Mucosa of rectum (tissue), 2 donors: ENCODE measurements around the gene PHLPP1.

Source experiments
- H3K27ac ChIP-seq, 2 donors: one replicate each; pipeline ENCODE4 v1.7.0; 2013; ENCODE audit warnings: inconsistent platforms in 2 of 2, low read depth in 2 of 2, low read length in 2 of 2
- H3K27me3 ChIP-seq, 2 donors: one replicate each; pipeline ENCODE4 v1.7.0; 2013; ENCODE audit warnings: low read length in 2 of 2; ENCODE audit not compliant: control insufficient read depth in 2 of 2, insufficient read depth in 2 of 2
- H3K36me3 ChIP-seq, 2 donors: one replicate each; pipeline ENCODE4 v1.7.0; 2013; ENCODE audit warnings: low read length in 2 of 2; ENCODE audit not compliant: control insufficient read depth in 2 of 2, insufficient read depth in 2 of 2
- H3K4me1 ChIP-seq, 2 donors: one replicate each; pipeline ENCODE4 v1.7.0; 2013; ENCODE audit warnings: low read length in 2 of 2, mild to moderate bottlenecking in 1 of 2; ENCODE audit not compliant: control insufficient read depth in 2 of 2, insufficient read depth in 2 of 2
- H3K4me3 ChIP-seq, 2 donors: one replicate each; pipeline ENCODE4 v1.7.0; 2013; ENCODE audit warnings: low read length in 2 of 2
- H3K9ac ChIP-seq, 2 donors: one replicate each; pipeline ENCODE4 v1.7.0; 2013; ENCODE audit warnings: low read length in 2 of 2, low read depth in 1 of 2, mild to moderate bottlenecking in 1 of 2
- H3K9me3 ChIP-seq, 2 donors: one replicate each; pipeline ENCODE4 v1.7.0; 2013; ENCODE audit warnings: low read length in 2 of 2; ENCODE audit not compliant: control insufficient read depth in 2 of 2
- donor health status: healthy.
- donor health status: Normal muscosa, but diverticular disease.

Gene PHLPP1

DNA sequence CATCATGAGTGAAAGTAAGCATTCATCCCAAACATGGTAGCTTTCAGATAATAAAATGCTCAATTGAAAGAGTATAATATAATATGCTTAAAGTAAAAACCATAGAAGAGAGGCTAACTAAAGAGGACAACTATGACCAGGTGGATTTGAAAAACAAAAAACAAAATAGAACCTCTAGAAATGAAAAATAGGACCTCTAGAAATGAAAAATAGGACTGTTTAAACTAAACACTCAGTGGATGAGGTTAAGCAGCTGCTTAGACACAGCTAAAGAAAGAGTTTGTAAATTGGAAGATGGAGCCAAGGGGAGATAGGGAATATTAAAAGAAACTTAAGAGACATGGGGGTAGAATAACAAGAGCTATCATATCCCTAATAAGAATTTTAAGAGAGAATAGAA is 302.6 kb downstream of the PHLPP1 start:
- no peaks in the 10 kb centered on the region for H3K27me3 ChIP-seq
- H3K36me3 ChIP-seq = no peaks in the 10 kb centered on the region
- H3K9me3 ChIP-seq = no peaks in the 10 kb centered on the region
- no peak overlapping the region for H3K9ac ChIP-seq
- H3K4me1 ChIP-seq = no peaks in the 10 kb centered on the region
- no peak overlapping the region for H3K4me3 ChIP-seq
- H3K27ac ChIP-seq = no peak overlapping the region

DNA sequence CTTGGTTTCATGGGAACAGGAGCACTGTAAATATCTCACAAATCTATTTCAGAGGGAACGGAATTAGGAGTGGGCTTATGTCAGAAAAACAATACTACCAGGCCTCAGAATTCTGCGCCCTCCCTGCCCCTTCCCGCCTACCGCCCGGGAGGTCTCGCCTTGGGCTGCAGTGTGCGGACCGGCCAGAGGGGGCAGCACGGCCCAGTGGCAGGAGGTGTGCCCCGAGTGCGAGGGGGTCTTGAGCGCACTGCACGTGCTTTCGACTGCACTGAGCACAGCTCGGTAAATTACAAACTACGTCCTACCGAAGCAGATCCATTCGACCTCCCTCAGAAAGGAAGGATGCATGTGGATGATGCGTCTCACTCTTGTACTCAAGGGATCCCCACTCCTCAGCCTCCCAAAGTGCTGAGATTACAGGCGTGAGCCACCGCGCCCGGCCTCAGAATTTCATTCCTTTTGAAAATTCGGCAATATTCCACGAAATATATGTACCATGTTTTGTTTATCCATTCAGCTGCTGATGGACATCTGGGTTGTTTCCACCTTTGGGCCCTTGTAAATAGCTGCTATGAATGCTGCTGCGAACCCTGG is 307.2 kb downstream of the PHLPP1 start:
- no peak overlapping the region for H3K9ac ChIP-seq
- H3K9me3 ChIP-seq = no peaks in the 10 kb centered on the region
- no peaks in the 10 kb centered on the region for H3K27me3 ChIP-seq
- H3K27ac ChIP-seq = no peak overlapping the region
- H3K4me3 ChIP-seq = no peak overlapping the region
- H3K36me3 ChIP-seq = no peaks in the 10 kb centered on the region
- no peaks in the 10 kb centered on the region for H3K4me1 ChIP-seq

DNA sequence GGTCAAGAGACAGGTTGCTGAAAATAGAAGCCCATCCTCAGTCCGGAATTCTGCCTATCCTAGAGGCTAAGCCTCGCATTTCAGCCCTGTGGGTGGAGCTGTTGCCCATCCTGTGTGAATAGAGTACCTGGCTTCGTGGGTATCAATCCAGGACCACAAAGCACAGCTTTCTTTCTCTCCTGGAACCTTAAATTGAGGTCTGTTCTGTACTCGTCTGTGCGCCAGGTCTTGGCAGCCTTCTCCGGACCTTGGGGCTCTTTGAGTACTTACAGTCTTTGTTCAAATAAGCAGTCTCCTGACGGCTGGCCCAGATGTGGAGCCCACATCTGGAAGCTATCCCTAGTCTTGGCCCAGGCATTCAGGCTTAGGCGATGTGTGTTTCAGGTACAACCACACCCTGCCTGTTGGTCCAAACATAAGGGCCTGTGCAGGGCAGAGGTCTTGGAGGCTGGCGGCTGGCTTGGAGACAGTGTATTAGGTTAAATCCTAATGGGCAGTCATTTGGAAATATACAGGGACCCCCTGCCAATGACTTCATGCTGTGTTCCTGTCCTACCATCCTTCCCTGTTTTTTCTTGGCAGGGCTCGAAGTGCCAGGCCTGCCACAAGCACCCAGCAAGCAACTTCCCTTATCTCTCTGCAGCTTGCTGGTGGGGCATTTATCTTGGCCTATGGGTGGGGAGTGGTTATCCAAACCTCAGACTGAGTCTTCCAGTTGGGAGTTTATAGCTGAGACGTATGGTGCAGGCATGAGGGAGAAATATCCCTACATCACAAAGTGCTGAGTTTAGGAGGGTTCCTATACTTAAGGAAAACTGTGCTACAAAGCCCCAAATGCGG is 310.1 kb downstream of the PHLPP1 start:
- Histone ChIP-seq H3K27ac (no peak overlapping the region), H3K9ac (no peak overlapping the region), H3K9me3 (no peaks in the 10 kb centered on the region), H3K4me1 (no peaks in the 10 kb centered on the region), H3K27me3 (no peaks in the 10 kb centered on the region), H3K4me3 (no peak overlapping the region), H3K36me3 (no peaks in the 10 kb centered on the region)

DNA sequence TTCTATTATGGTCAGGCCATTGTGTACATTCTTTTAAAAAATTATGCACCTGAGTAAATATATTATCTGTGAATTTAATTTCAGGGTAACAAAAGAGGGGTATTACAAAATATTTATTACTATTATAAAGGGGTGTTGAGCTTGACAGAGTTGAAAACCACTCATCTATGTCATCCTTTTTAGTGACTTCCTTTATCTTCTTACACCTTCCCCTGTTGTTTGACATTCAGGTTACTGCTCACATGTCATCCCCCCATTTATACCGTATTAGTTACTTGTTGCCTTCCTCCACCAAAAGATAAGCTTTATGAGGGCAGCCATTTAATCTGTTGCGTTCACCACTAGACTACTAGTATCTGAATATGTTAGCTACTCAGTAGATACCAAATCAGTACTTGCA is 313.0 kb downstream of the PHLPP1 start:
- no peaks in the 10 kb centered on the region for H3K4me1 ChIP-seq
- no peaks in the 10 kb centered on the region for H3K36me3 ChIP-seq
- H3K4me3 ChIP-seq = no peak overlapping the region
- no peak overlapping the region for H3K27ac ChIP-seq
- H3K9me3 ChIP-seq = no peaks in the 10 kb centered on the region
- H3K9ac ChIP-seq = no peak overlapping the region
- H3K27me3 ChIP-seq = no peaks in the 10 kb centered on the region
